Uterus (tissue), 4 donors: ENCODE results near the gene CDK5RAP1. TPM values are rescaled to one million over a fixed set of nuclear protein-coding genes. Genes with fewer than 3 reads are reported as not detected.

ENCODE experiments used
- DNase-seq, 2 donors: peaks; one replicate each; pipeline ENCODE4 v3.0.0-alpha.2; 2019 to 2020
- H3K27ac ChIP-seq, 2 donors: fragments of 200-600 bp; sonication (generic); 1 replicate in 1 of 2; 2 replicates in 1 of 2; pipeline ENCODE4 v1.5.1; 2016 to 2018
- H3K27me3 ChIP-seq, 2 donors: fragments of 200-600 bp; sonication (generic); one replicate each; pipeline ENCODE4 v1.5.1; 2018 to 2019; ENCODE audit warnings: control low read depth in 1 of 2
- H3K36me3 ChIP-seq, 2 donors: fragments of 200-600 bp; sonication (generic); one replicate each; pipeline ENCODE4 v1.5.1; 2019; ENCODE audit warnings: control low read depth in 1 of 2
- H3K4me1 ChIP-seq, 2 donors: fragments of 200-600 bp; sonication (generic); one replicate each; pipeline ENCODE4 v1.5.1; 2018 to 2019; ENCODE audit warnings: control low read depth in 1 of 2
- H3K4me3 ChIP-seq, 2 donors: fragments of 200-600 bp; sonication (generic); 1 replicate in 1 of 2; 2 replicates in 1 of 2; pipeline ENCODE4 v1.5.1; 2018 to 2019; ENCODE audit warnings: mild to moderate bottlenecking in 1 of 2
- H3K9me3 ChIP-seq, 2 donors: fragments of 200-600 bp; sonication (generic); one replicate each; pipeline ENCODE4 v1.5.1; 2019; ENCODE audit warnings: control low read depth in 1 of 2
- CTCF ChIP-seq, 4 experiments: fragments of 200-600 bp in 2 of 4; fragments of 450-650 bp in 2 of 4; sonication (generic) in 2 of 4; IDR thresholded peaks; one replicate each; pipeline ENCODE4 v1.5.1; 2016 to 2019; ENCODE audit warnings: antibody characterized with exemption in 4 of 4, mild to moderate bottlenecking in 2 of 4, moderate library complexity in 1 of 4
- POLR2A ChIP-seq, 2 donors: fragments of 450-650 bp; IDR thresholded peaks; one replicate each; pipeline ENCODE4 v1.6.1; 2016; ENCODE audit warnings: antibody characterized with exemption in 2 of 2, mild to moderate bottlenecking in 1 of 2, moderate library complexity in 1 of 2
- intact Hi-C: fragments of 100-400 bp; cut with DNase I; formaldehyde crosslinking; loops from one replicate; pipeline ENCODE4 v1.15.1; 2023; ENCODE audit warnings: low total_unique reads
- total RNA-seq, 4 donors: library from RNA; depleted of rRNA in 3 of 4; stranded (reverse); fragments of >200 nt in 3 of 4; gene quantifications; one replicate each; pipeline versions ENCODE4 v1.1.0 to v1.2.4, GENCODE V29; 2014 to 2023
- donor health status: DM: yes; HTN: yes; CAD: no.

CDK5RAP1 gene
- total RNA-seq, 4 donors from 2014 or later: 4.1 to 34.6 (median 17.2) TPM

- Histone ChIP-seq H3K4me1 (no peaks in the 10 kb centered on the region), H3K36me3 (no peaks in the 10 kb centered on the region), H3K4me3 (no peak overlapping the region), H3K27me3 (no peaks in the 10 kb centered on the region), H3K9me3 (no peaks in the 10 kb centered on the region), H3K27ac (no peak overlapping the region)
- TF ChIP-seq POLR2A (IDR thresholded peaks at IDR 0.05): no peak
- TF ChIP-seq CTCF (IDR thresholded peaks at IDR 0.05): no peak
- intact Hi-C loops: no loop called here
- DNase-seq: no peak
These were observed 87.5 kb downstream of the CDK5RAP1 start for GRCh38 chr20:33313686-33314314.

GRCh38 chr20:33312583-33312982, 88.7 kb downstream of the CDK5RAP1 start:
- no peak for DNase-seq
- no peak for TF ChIP-seq POLR2A (IDR thresholded peaks at IDR 0.05)
- TF ChIP-seq CTCF (IDR thresholded peaks at IDR 0.05): no peak
- H3K9me3 ChIP-seq: no peaks in the 10 kb centered on the region
- intact Hi-C loops: no loop called here
- H3K27ac ChIP-seq: no peak overlapping the region
- no peaks in the 10 kb centered on the region for H3K4me1 ChIP-seq
- no peaks in the 10 kb centered on the region for H3K36me3 ChIP-seq
- no peaks in the 10 kb centered on the region for H3K27me3 ChIP-seq
- no peak overlapping the region for H3K4me3 ChIP-seq

GRCh38 chr20:33311996-33312395, 89.3 kb downstream of the CDK5RAP1 start:
- intact Hi-C loops: no loop called here
- H3K4me1 ChIP-seq: no peaks in the 10 kb centered on the region
- no peak for TF ChIP-seq CTCF (IDR thresholded peaks at IDR 0.05)
- TF ChIP-seq POLR2A (IDR thresholded peaks at IDR 0.05): no peak
- no peak overlapping the region for H3K4me3 ChIP-seq
- no peaks in the 10 kb centered on the region for H3K9me3 ChIP-seq
- no peak overlapping the region for H3K27ac ChIP-seq
- H3K36me3 ChIP-seq: no peaks in the 10 kb centered on the region
- DNase-seq: no peak
- H3K27me3 ChIP-seq: no peaks in the 10 kb centered on the region

- no peak for DNase-seq
- no peaks in the 10 kb centered on the region for H3K36me3 ChIP-seq
- intact Hi-C loops: no loop called here
- H3K4me3 ChIP-seq: no peak overlapping the region
- H3K27me3 ChIP-seq: no peaks in the 10 kb centered on the region
- no peak overlapping the region for H3K27ac ChIP-seq
- H3K9me3 ChIP-seq: no peaks in the 10 kb centered on the region
- H3K4me1 ChIP-seq: no peaks in the 10 kb centered on the region
- TF ChIP-seq POLR2A (IDR thresholded peaks at IDR 0.05): no peak
- no peak for TF ChIP-seq CTCF (IDR thresholded peaks at IDR 0.05)
These were observed 90.3 kb downstream of the CDK5RAP1 start for GRCh38 chr20:33311011-33311410.

GRCh38 chr20:33310327-33310899, 90.9 kb downstream of the CDK5RAP1 start:
- Histone ChIP-seq H3K36me3 (no peaks in the 10 kb centered on the region), H3K4me1 (no peaks in the 10 kb centered on the region), H3K4me3 (no peak overlapping the region), H3K9me3 (no peaks in the 10 kb centered on the region), H3K27me3 (no peaks in the 10 kb centered on the region), H3K27ac (no peak overlapping the region)
- TF ChIP-seq POLR2A (IDR thresholded peaks at IDR 0.05) (no peak), CTCF (IDR thresholded peaks at IDR 0.05) (no peak)
- no peak for DNase-seq
- intact Hi-C loops: no loop called here
